Activated T-helper 9 cell treated with anti-CD3 and anti-CD28 coated beads, Interleukin-2, amount 50 U/mL, for 16 hours (primary cell): ENCODE results near the gene SPRYD3.
"Not testable (repeated sequence)": the region's sequence is repeated elsewhere in the genome, so short reads cannot be mapped to it uniquely, and the experiment has no call there.

Experiments
- DNase-seq: peaks from one replicate; pipeline ENCODE4 v3.0.0-alpha.2; 2020; ENCODE audit warnings: low read depth

Gene SPRYD3

DNA sequence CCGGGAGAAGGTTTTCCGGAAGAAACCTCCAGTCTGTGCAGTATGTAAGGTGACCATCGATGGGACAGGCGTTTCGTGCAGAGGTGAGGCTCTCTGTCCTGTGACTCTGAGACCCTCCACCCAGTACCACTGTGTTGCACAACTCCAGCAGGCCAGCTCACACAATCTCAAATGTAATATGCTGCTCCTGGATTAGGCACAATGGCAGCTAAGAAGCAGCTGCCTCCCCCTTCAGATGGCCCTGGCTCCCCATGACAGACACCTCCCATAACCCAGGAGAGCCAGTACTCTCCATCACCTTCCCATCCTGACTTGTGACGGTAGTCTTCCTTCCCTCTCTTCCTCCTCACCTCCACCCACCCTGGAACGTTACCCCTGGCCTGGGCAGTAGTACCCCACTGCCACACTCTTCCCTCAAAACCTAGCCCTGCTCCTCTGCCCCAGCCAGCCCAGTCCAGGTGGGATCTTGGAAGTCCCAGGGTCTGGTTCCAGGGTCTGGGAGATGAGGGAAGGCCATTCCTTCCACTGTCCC is 27.2 kb downstream of the SPRYD3 start:
- no peak for DNase-seq

- DNase-seq: no peak
Measured at GRCh38 chr12:53051058-53051880, 27.9 kb downstream of the SPRYD3 start.

DNA sequence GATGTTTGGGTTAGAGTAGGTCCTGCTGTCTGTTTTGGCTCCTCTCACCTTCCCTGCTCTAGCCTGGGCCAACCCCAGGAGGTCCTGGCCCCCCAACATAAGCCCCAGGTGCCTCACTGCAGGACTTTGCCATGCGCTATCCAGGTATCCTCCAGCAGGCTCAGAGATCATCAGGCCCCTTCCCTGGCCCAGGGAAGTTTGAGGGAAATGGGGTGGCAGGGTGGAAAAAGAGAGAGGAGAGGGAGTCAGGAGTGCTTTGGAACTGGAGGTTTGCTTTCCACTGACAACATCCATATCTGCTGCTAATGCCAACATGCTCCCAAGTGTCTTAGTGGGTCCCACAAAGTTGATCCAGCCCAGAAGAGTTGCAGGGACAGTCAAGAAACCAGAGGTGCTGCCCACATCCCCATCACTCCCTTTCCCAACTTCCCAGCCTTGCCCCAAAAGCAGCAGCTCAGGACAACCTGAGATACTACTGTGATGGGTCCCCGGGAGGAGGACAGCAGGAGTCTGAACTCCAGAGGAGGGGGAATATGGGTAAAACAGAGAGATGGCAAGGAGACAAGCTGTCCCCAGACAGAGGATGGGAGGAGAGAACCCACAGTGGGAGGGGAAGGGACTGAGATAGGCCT is 28.6 kb downstream of the SPRYD3 start:
- DNase-seq: no peak

GRCh38 chr12:53049571-53050318 is 29.4 kb downstream of the SPRYD3 start, which contains the start of gene TNS2:
TNS2 (plus strand) TSS chr12:53050065; CDS start chr12:53050186, 121 bp downstream.
- DNase-seq: no peak

GRCh38 chr12:53048780-53049401 is 30.3 kb downstream of the SPRYD3 start:
- no peak for DNase-seq

DNA sequence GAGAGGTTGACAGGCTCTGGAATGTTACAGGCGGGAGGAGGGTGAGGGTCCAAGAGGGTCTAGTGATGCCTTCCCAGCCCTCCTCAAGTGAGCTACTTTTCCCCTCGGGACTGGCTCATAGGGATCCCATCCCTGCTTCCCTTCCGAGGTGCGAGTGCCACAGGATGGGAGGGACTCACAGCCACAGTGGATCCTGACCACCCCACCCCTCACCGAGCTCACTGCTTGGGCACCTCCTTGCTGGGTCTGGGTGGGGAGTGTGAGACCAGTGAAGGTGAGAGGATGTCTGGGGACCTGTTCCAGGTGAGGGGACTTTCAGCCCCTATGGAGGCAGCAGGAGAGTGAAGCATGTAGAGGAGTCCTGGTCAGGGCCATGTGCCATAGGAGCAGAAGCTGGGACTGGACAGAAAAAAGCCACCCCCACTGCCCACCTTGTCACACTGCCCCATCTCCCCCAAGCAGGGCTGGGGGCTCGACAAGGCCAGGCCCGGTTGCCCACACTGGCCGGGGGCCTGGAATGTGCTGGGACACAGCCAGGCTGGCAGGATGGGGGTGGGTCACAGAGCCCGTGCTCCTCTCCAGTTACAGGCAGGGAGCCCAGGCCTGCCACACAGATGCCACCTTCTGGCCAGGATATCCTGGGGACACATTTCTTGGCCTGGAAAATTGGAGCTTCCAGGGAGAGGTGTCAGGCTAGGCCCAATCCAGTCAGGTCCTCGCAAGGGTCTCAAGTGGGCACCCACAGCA is 31.0 kb downstream of the SPRYD3 start:
- no peak for DNase-seq

DNA sequence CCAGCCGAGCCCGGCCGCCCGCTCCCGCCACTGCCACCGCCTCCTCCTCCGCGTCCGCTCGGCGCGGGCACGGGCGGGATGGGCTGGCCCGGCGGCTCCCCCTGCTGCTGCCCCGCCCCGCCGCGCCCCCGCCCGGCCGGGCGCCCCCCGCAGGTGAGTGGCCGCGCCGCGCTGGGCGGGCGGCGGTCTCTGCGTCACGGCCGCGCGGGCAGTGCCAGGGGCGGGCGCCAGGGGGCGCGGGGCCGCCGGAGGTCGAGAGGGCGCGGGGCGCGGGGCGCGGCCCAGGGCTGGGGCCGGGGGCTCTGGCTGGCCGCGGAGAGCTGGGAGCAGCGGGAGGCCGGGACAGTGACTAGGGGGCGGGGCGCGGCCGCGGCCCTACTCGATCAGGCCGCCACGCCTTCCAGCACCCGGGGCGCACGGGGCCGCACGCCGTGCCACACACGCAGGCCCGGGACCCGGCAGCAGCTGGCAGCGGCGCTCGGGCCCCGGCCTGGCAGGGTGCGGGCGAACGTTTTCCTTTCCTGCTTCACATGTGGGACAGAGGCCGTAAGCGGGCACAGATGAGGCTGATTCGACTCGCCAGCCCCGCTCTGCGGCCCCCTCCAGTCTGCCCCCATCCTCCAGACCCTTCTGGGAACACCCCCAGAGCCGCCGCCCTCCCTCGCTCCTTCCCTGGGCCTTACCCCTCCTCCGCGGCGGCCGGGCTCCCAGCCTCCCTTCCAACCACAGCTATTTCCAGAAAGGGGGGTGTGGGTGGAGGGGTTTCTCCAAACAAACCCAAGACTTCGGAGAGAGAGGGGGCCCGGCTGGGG is 31.8 kb downstream of the SPRYD3 start:
- peak; percentile 71 for DNase-seq

- no peak for DNase-seq
Measured at GRCh38 chr12:53046655-53047220, 32.5 kb downstream of the SPRYD3 start.

DNA sequence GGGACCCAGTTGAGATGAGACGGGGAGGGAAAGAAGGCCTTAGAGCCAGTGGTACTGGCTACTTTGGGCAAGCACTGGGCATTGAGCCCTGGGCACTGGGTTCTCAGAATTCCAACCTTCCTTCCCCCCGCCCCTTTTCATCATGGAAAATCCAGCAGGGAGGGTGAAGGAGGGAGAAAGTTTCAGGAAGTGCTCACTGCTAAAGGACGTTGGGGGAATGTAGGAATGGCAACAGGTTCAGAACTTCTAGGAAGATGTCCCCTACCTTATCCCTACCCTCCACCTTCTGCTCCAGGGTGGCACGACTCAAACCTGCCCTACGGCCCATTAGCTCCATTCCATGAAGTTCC is 33.5 kb downstream of the SPRYD3 start:
- DNase-seq: no peak

- DNase-seq: no peak
Measured at GRCh38 chr12:53044896-53045695, 34.1 kb downstream of the SPRYD3 start.

DNA sequence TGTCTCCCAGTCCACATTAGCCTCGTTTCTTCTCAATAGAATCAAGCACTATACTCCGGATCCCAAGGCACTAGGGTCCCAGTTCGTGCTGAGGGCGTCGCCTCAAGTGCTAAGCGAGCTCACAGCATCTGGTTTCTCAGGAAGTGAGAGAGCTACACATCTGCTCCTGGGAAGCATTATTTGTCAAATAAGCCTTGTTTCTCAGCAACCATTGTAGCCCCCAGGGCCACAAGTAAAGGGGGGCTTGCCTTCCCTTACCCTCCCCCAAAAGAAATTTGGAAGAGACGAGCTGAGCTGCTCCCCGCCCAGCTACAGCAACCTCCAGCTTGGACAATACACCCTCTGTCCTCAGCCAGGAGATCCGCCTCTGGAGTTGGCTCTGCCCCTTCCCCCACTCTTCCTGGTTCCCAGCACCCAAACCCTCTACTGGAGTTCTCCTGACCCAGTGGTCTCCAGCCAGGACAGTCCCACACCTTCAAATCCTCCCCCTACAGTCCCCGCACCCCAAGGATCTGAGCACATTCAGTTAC is 35.1 kb downstream of the SPRYD3 start:
- no peak for DNase-seq

DNA sequence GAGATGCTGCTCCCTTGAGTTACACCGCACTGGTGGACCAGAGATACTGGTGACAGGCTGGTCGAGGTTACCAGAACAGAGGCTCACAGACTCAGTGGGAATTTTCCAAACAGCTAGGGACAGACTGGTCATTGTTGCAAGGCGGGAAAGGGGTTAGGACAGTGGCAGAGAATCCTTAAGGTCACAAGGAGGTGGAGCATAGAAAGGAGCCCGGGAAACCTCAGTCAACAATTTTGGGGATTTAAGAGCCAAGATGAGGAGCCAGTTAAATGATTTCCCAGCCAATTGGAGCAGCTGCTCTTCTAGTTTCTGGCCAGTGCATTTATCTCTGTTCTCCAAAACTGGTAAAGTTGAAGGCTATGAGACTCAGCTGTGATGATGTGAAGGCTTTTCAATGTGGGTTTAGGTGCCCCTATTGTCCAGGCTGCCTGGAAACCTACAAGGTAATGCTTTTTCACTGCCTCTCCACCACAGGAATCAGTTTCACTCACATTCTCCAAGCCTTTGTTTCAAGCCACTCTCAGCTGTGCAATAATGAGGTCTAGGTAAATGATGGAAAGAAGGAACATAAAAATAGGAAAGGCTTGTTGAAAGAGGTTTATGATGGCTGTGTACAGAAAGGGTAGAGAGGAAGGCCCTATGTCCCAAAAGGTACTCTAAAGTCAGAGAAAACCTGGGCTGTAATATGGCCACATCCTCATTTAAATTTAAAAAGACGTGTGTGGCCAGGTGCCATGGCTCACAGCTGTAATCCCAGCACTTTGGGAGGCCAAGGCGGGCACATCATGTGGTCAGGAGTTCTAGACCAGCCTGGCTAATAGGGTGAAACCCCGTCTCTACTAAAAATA is 36.4 kb downstream of the SPRYD3 start:
- DNase-seq: no peak

DNA sequence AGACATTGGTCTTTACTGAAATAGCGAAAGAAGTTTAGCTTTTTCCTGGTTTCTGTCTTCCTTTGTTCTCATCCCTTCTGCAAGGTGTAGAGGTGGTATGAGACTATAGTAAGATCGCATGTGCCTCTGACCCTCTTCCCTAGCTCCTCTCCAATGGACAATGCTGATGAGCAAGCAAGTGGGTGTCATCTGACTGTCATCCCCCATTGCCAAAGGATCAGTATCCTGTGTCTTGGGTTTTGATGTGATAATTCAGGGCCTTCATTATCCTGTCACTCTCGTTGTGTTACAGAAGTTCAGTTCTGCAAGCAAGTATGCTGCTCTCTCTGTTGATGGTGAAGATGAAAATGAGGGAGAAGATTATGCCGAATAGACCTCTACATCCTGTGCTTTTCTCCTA is 39.3 kb downstream of the SPRYD3 start:
- DNase-seq: no peak

DNA sequence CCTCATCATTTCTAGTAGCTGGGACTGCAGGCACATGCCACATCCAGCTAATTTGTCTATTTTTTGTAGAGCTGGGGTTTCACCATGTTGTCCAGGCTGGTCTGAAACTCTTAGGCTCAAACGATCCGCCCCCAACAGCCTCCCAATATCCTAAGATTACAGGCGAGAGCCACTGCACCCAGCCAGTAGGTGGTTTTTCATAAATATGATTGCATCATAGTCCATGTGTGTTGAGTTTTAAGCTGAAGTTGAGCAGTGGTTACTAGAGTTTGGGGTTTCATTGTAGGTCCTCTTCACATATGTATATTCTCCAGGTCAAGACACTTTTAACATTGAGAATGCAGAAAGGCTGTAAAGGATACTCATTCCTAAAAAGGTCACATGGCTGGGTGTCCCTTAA is 42.4 kb downstream of the SPRYD3 start:
- no peak for DNase-seq

DNA sequence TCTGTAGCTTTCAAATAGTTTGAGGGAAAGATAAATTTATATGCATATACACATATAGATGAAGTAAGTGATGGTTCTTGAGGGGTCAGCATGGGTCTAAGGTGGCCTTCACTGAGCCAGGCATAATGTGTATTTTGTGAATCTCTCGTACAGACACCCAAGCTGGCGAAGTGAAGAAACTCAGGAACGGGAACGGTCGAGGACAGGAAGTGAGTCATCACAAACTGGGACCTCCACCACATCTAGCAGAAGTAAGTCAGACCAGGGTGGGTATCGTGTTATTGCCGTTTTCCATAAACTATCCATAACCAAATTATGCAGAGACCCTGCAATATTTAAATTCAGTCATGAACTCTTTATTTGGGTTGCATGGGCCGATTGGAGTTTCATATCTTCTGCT is 44.7 kb downstream of the SPRYD3 start:
- no peak for DNase-seq

GRCh38 chr12:53033832-53034231 is 45.4 kb downstream of the SPRYD3 start:
- DNase-seq: not testable (repeated sequence)

GRCh38 chr12:53031616-53032015 is 47.6 kb downstream of the SPRYD3 start:
- DNase-seq: no peak

- DNase-seq: not testable (repeated sequence)
Measured at GRCh38 chr12:53027014-53027413, 52.2 kb downstream of the SPRYD3 start.
